Astrocyte of the spinal cord (primary cell): ENCODE results near the gene ASCC2.

Experiments used
- DNase-seq: peaks from one replicate; pipeline ENCODE4 v3.0.0; 2011; ENCODE audit warnings: low read depth, low spot score
- H3K4me3 ChIP-seq: 2 replicates; pipeline ENCODE4 v1.5.1; 2011; ENCODE audit warnings: low read depth, mild to moderate bottlenecking, low read length, moderate library complexity
- CTCF ChIP-seq: IDR thresholded peaks from 2 replicates; pipeline ENCODE4 v1.5.1; 2012; ENCODE audit warnings: low read depth, mild to moderate bottlenecking, low read length, inconsistent platforms
- in situ Hi-C: cut with HindIII; loops from 2 replicates; pipeline ENCODE4 v1.10.0; 2017; ENCODE audit warnings: low sequenced_read_pairs

The ASCC2 gene

GRCh38 chr22:29798801-29799200 is 39.3 kb downstream of the ASCC2 start:
- no peak for TF ChIP-seq CTCF
- in situ Hi-C loops, result no loop called here
- DNase-seq, result no peak
- no peak overlapping the region for H3K4me3 ChIP-seq

GRCh38 chr22:29798318-29798717 is 39.8 kb downstream of the ASCC2 start:
- in situ Hi-C loops, result no loop called here
- no peak overlapping the region for H3K4me3 ChIP-seq
- TF ChIP-seq CTCF, result no peak
- DNase-seq, result no peak

GRCh38 chr22:29797351-29797750 is 40.7 kb downstream of the ASCC2 start:
- in situ Hi-C loops, result no loop called here
- no peak overlapping the region for H3K4me3 ChIP-seq
- no peak for TF ChIP-seq CTCF
- no peak for DNase-seq

- in situ Hi-C loops, result no loop called here
- no peak overlapping the region for H3K4me3 ChIP-seq
- no peak for TF ChIP-seq CTCF
- DNase-seq, result no peak
Measured at GRCh38 chr22:29795663-29796062, 42.4 kb downstream of the ASCC2 start.

GRCh38 chr22:29793396-29793795 is 44.7 kb downstream of the ASCC2 start:
- TF ChIP-seq CTCF, result no peak
- no peak for DNase-seq
- no peak overlapping the region for H3K4me3 ChIP-seq
- in situ Hi-C loops, result no loop called here

- no peak for TF ChIP-seq CTCF
- no peak for DNase-seq
- in situ Hi-C loops, result no loop called here
- H3K4me3 ChIP-seq, result no peak overlapping the region
Measured at GRCh38 chr22:29790061-29790460, 48.0 kb downstream of the ASCC2 start.
